Common myeloid progenitor, CD34-positive (primary cell): Measurements from ENCODE around the gene CRADD.

Experiments used
- CTCF ChIA-PET: fragments of 350-600 bp; sonication (Branson Sonifier 250); formaldehyde crosslinking; loops from one replicate; lab custom pipeline; 2021; ENCODE audit warnings: antibody characterized with exemption; lab: Charles Lee
- POLR2A ChIA-PET: fragments of 350-600 bp; sonication (Branson Sonifier 250); formaldehyde crosslinking; loops from one replicate; lab custom pipeline; 2021; ENCODE audit warnings: antibody characterized with exemption; lab: Charles Lee
- DNase-seq, 3 donors: peaks; one replicate each; pipeline versions ENCODE4 v3.0.0 to v3.0.0-alpha.2; 2013
- H3K27ac ChIP-seq, 2 experiments: 1 replicate in 1 of 2; 2 replicates in 1 of 2; pipeline ENCODE4 v1.7.0; 2013; ENCODE audit warnings: inconsistent platforms in 2 of 2, low read length in 2 of 2, mild to moderate bottlenecking in 2 of 2, low read depth in 1 of 2, moderate library complexity in 1 of 2; ENCODE audit not compliant: severe bottlenecking in 2 of 2, insufficient read depth in 1 of 2, poor library complexity in 1 of 2
- H3K27me3 ChIP-seq, 5 experiments: replicated peaks in 2 of 5; 1 replicate in 3 of 5; 2 replicates in 2 of 5; pipeline versions ENCODE4 v1.6.1 to v1.7.0; 2013; ENCODE audit warnings: low read length in 4 of 5, mild to moderate bottlenecking in 2 of 5, moderate library complexity in 2 of 5, inconsistent platforms in 1 of 5; ENCODE audit not compliant: insufficient read depth in 5 of 5, control insufficient read depth in 4 of 5
- H3K36me3 ChIP-seq, 4 experiments: 1 replicate in 2 of 4; 2 replicates in 2 of 4; pipeline versions ENCODE4 v1.6.1 to v1.7.0; 2013; ENCODE audit warnings: low read length in 3 of 4, control low read depth in 1 of 4, mild to moderate bottlenecking in 1 of 4; ENCODE audit not compliant: control insufficient read depth in 4 of 4, insufficient read depth in 4 of 4
- H3K4me1 ChIP-seq, 4 experiments: 1 replicate in 3 of 4; 2 replicates in 1 of 4; pipeline versions ENCODE4 v1.6.1 to v1.7.1; 2013; ENCODE audit warnings: low read length in 3 of 4, mild to moderate bottlenecking in 3 of 4, control low read depth in 1 of 4, inconsistent platforms in 1 of 4, moderate library complexity in 1 of 4; ENCODE audit not compliant: control insufficient read depth in 4 of 4, insufficient read depth in 4 of 4; ENCODE audit errors: control extremely low read depth in 1 of 4
- H3K4me3 ChIP-seq, 7 experiments: 1 replicate in 4 of 7; 2 replicates in 3 of 7; pipeline versions ENCODE4 v1.5.1 to v1.7.0; 2013; ENCODE audit warnings: mild to moderate bottlenecking in 7 of 7, low read length in 6 of 7, moderate library complexity in 6 of 7, inconsistent platforms in 2 of 7, low read depth in 2 of 7, control low read depth in 1 of 7; ENCODE audit not compliant: insufficient read depth in 4 of 7, control insufficient read depth in 1 of 7; ENCODE audit errors: extremely low read depth in 1 of 7
- H3K9me3 ChIP-seq, 5 experiments: 1 replicate in 4 of 5; 2 replicates in 1 of 5; pipeline versions ENCODE4 v1.6.1 to v1.7.1; 2013; ENCODE audit warnings: low read length in 4 of 5, mild to moderate bottlenecking in 2 of 5, inconsistent platforms in 1 of 5, low read depth in 1 of 5, moderate library complexity in 1 of 5; ENCODE audit not compliant: control insufficient read depth in 4 of 5, insufficient read depth in 2 of 5; ENCODE audit errors: control extremely low read depth in 1 of 5
- WGBS: methylation state at CpG from one replicate; pipeline ENCODE4 v1.1.5; 2013; ENCODE audit not compliant: insufficient coverage; 5-methylcytosine and 5-hydroxymethylcytosine counted together

Gene CRADD

DNA sequence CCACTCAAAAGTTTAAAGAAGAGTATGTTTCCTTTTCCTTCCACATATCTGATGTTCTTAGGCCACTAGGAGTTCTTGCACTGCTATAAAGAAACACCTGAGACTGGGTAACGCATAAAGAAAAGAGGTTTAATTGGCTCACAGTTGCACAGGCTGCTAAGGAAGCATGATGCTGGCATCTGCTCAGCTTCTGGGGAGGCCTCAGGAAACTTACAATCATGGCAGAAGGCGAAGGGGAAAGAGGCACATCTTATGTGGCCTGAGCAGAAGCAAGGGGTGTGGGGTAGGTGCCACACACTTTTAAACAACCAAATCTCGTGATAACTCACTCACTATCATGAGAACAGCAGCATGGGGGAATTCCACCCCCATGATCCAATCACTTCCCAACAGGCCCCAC, 7.7 kb upstream of the CRADD start:
- peaks cover 0 to 3% (median 0%) of the 10 kb centered on the region in 4 experiments for H3K4me1 ChIP-seq
- H3K4me3 ChIP-seq, result no peak overlapping the region
- H3K36me3 ChIP-seq, result no peaks in the 10 kb centered on the region
- H3K27ac ChIP-seq, result no peak overlapping the region
- WGBS, result 100% methylated on average over 2 of the region's 3 CpGs
- peaks cover 0 to 7% (median 3%) of the 10 kb centered on the region in 5 experiments for H3K9me3 ChIP-seq
- ChIA-PET POLR2A (no interaction called here), CTCF (no interaction called here)
- DNase-seq, result no peak
- no peaks in the 10 kb centered on the region for H3K27me3 ChIP-seq

DNA sequence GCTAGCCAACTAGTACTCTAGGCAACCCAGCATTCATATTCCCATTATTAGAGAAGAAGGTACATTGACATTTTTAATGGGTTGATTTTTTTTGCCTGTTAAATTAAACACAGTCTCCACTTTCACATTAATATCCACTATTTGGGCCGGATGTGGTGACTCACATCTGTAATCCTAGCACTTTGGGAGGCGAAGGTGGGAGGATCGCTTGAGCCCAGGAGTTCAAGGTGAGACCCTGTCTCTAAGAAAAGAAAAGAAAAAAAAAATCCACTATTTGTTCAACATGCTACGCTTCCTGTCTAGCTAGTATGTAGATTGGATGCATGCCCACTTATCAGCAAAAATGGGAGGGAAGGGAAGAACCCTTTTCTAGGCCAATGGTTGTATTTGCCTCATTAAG, 7.1 kb upstream of the CRADD start:
- DNase-seq, result no peak
- Histone ChIP-seq H3K36me3 (no peaks in the 10 kb centered on the region), H3K9me3 (peaks cover 0 to 7% (median 3%) of the 10 kb centered on the region in 5 experiments), H3K4me1 (peaks cover 0 to 3% (median 0%) of the 10 kb centered on the region in 4 experiments), H3K4me3 (no peak overlapping the region), H3K27ac (no peak overlapping the region), H3K27me3 (no peaks in the 10 kb centered on the region)
- WGBS, result no CpG with 5 or more reads among the region's 4 CpGs
- POLR2A ChIA-PET, result no interaction called here
- CTCF ChIA-PET, result no interaction called here

DNA sequence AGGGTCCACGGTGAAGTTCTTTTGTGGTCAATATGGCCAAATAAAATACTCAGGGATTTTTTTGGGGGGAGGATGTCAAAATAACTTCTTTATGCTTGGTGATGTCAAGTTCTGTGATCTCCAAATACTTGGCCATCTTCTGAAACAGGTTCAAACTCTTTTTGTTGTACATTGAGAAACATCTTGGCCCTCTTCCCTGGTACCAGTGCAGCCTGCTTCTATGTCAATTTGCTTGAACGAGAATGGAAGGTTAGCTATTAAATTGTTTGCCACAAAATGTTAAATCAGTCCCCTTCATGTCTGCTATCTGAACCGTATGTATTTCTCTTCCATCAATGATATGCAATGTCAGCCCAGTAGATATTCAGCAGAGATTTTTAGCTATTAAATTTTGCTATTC, 6.1 kb upstream of the CRADD start:
- CTCF ChIA-PET, result no interaction called here
- WGBS, result 100% methylated on average over 1 of the region's 3 CpGs
- Histone ChIP-seq H3K9me3 (peaks cover 0 to 7% (median 3%) of the 10 kb centered on the region in 5 experiments), H3K36me3 (no peaks in the 10 kb centered on the region), H3K27ac (no peak overlapping the region), H3K4me3 (no peak overlapping the region), H3K4me1 (peaks cover 0 to 3% (median 0%) of the 10 kb centered on the region in 4 experiments), H3K27me3 (no peaks in the 10 kb centered on the region)
- DNase-seq, result no peak
- POLR2A ChIA-PET, result interaction anchor here (0.6 kb wide), 1 partner anchor 21 kb away, joined by 5 read pairs; no protein-coding TSS in a partner anchor

DNA sequence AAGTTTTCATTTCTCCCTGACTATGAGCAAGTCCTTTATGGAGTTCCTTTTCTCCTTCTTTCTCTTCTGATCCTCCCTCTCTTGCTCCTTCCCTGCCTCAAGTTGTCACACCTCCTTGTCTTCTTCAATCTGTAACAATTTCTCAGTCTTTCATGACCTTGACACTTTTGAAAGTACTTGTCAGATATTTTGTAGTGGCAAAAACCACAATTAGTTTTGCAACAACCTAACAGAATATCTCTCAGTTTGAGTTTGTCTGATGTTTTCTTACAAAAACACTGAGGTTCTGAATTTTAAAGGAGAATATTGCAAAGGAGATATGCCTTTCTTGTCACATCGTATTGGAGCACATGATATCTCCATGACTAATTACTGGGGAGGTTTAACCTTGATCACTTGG, 4.1 kb upstream of the CRADD start:
- no peak overlapping the region for H3K27ac ChIP-seq
- H3K4me3 ChIP-seq, result no peak overlapping the region
- ChIA-PET POLR2A (no interaction called here), CTCF (no interaction called here)
- no CpG with 5 or more reads among the region's 1 CpG for WGBS
- peaks cover 0 to 7% (median 3%) of the 10 kb centered on the region in 5 experiments for H3K9me3 ChIP-seq
- DNase-seq, result no peak
- no peaks in the 10 kb centered on the region for H3K27me3 ChIP-seq
- H3K36me3 ChIP-seq, result no peaks in the 10 kb centered on the region
- peaks cover 0 to 17% (median 13%) of the 10 kb centered on the region in 4 experiments for H3K4me1 ChIP-seq

DNA sequence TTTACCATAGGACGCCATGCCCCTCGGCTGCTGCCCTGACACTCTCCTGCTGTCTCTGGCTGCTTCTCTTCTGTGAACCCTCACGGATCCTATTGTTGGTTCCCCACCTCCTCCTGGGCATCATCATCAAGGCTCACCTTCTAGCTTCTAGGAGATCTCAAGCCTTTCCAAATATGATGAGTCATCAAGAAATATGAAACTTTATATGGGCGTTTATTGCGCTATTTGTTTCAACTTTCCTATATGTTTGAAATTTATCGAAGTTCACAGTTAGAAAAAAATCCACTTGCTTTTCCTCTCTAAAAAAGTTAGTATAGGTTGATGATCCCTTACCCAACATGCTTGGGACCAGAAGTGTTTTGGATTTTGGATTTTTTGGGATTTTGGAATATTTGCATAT, 2.8 kb upstream of the CRADD start:
- ChIA-PET POLR2A (no interaction called here), CTCF (no interaction called here)
- Histone ChIP-seq H3K4me3 (no peak overlapping the region), H3K27me3 (no peaks in the 10 kb centered on the region), H3K9me3 (peaks cover 0 to 6% (median 2%) of the 10 kb centered on the region in 5 experiments), H3K4me1 (peaks cover 0 to 27% (median 22%) of the 10 kb centered on the region in 4 experiments), H3K27ac (no peak overlapping the region), H3K36me3 (no peaks in the 10 kb centered on the region)
- DNase-seq, result no peak
- 98% methylated on average over 4 of the region's 6 CpGs for WGBS

DNA sequence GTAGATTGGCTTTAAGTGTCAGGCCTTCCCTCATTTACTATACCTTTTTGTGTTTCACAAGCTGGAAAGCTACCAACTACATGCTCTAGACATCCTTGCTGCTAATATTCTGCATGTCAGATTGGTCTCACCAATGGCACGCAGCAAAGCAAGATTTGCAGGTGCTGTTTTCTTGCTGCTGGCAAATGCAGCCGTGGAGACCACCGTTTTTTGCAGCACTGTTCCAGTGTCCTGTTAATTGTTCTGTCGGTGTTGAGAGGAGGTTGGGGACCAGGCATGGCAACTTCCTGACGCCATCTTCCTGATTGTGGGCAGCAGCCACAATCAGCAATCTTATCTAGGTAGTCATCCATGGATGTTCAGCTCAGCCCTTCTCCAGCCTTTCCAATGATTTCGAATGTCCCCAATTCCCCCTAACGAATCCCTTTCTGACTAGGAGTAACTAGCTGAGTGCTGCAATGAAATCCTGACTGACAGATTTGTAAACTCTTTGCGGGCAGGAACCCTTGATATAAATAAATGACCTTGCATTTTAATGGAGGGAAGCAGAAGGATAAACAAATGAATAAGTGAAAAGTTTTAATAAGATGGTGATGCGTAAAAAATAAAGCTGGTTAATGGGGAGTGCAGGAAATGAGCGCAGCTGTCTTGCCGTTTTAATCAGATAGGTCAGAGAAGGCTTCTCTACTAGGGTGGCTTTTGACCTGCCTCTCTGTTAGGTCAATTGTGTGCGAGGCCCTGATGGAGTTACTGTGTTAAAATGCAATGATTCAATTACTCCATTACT, 574 bp upstream of the CRADD start:
- H3K4me1 ChIP-seq, result peaks cover 0 to 36% (median 32%) of the 10 kb centered on the region in 4 experiments
- no peak for DNase-seq
- H3K27me3 ChIP-seq, result no peaks in the 10 kb centered on the region
- H3K4me3 ChIP-seq, result peak overlapping the region in 6 of 7 experiments; percentile 74 to 91 (median 85)
- ChIA-PET CTCF (interaction anchor here (0.7 to 0.8 kb wide), 2 partner anchors 57 to 108 kb away, joined by 3 read pairs; no protein-coding TSS in a partner anchor), POLR2A (interaction anchor here (0.6 to 0.7 kb wide), 2 partner anchors 80 to 105 kb away, joined by 3 to 5 read pairs; no protein-coding TSS in a partner anchor)
- 63% methylated on average over 8 of the region's 12 CpGs for WGBS
- H3K9me3 ChIP-seq, result no peaks in the 10 kb centered on the region
- no peaks in the 10 kb centered on the region for H3K36me3 ChIP-seq
- peak overlapping the region; percentile 98 for H3K27ac ChIP-seq

DNA sequence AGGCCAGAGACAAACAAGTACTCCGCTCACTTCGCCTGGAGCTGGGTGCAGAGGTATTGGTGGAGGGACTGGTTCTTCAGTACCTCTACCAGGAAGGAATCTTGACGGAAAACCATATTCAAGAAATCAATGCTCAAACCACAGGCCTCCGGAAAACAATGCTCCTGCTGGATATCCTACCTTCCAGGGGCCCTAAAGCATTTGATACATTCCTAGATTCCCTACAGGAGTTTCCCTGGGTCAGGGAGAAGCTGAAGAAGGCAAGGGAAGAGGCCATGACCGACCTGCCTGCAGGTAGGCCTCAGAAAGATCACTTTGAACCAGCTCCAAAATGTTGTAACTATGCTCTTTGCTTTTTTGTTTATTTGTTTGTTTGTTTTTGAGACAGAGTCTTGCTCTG, 1.6 kb downstream of the CRADD start:
- no peaks in the 10 kb centered on the region for H3K27me3 ChIP-seq
- peaks cover 0 to 4% (median 0%) of the 10 kb centered on the region in 4 experiments for H3K36me3 ChIP-seq
- no peak for DNase-seq
- H3K4me3 ChIP-seq, result peak overlapping the region in 2 of 7 experiments; percentile 88 to 91
- CTCF ChIA-PET, result interaction anchor here (1.0 to 1.4 kb wide), 4 partner anchors 49 to 422 kb away, joined by 3 to 7 read pairs (median 4); no protein-coding TSS in a partner anchor
- WGBS, result 95% methylated on average over 4 of the region's 5 CpGs
- H3K27ac ChIP-seq, result peak overlapping the region in 1 of 2 experiments; percentile 98
- POLR2A ChIA-PET, result no interaction called here
- peaks cover 0 to 36% (median 30%) of the 10 kb centered on the region in 4 experiments for H3K4me1 ChIP-seq
- no peaks in the 10 kb centered on the region for H3K9me3 ChIP-seq
